ENCODE measurements around the gene SRRM1.

The SRRM1 gene

GRCh38 chr1:24605534-24606295 lies 37.4 kb upstream of the SRRM1 start:
- Histone ChIP-seq H3K4me3 (ENCODE audit: low read depth in 1 of 2, low read length in 1 of 2) (no peak overlapping the region), H3K9me3 (no peaks in the 10 kb centered on the region), H3K27ac (no peak overlapping the region), H3K4me1 (ENCODE audit: control insufficient read depth in 1 of 2, insufficient read depth in 1 of 2, low read depth in 1 of 2, low read length in 1 of 2) (no peaks in the 10 kb centered on the region), H3K36me3 (no peaks in the 10 kb centered on the region), H3K27me3 (peaks cover 20% of the 10 kb centered on the region)
- TF ChIP-seq CTCF (IDR thresholded peaks at IDR 0.05), result no peak

GRCh38 chr1:24606296-24606605 lies 36.9 kb upstream of the SRRM1 start:
- no peak for TF ChIP-seq CTCF (IDR thresholded peaks at IDR 0.05)
- H3K36me3 ChIP-seq, result no peaks in the 10 kb centered on the region
- no peaks in the 10 kb centered on the region for H3K9me3 ChIP-seq
- H3K27ac ChIP-seq, result no peak overlapping the region
- H3K27me3 ChIP-seq, result peaks cover 25% of the 10 kb centered on the region
- H3K4me1 ChIP-seq (ENCODE audit: control insufficient read depth in 1 of 2, insufficient read depth in 1 of 2, low read depth in 1 of 2, low read length in 1 of 2), result no peaks in the 10 kb centered on the region
- H3K4me3 ChIP-seq (ENCODE audit: low read depth in 1 of 2, low read length in 1 of 2), result no peak overlapping the region

GRCh38 chr1:24606621-24607020 lies 36.5 kb upstream of the SRRM1 start:
- Histone ChIP-seq H3K27me3 (peaks cover 29% of the 10 kb centered on the region), H3K4me3 (ENCODE audit: low read depth in 1 of 2, low read length in 1 of 2) (no peak overlapping the region), H3K36me3 (no peaks in the 10 kb centered on the region), H3K27ac (no peak overlapping the region), H3K9me3 (no peaks in the 10 kb centered on the region), H3K4me1 (ENCODE audit: control insufficient read depth in 1 of 2, insufficient read depth in 1 of 2, low read depth in 1 of 2, low read length in 1 of 2) (no peaks in the 10 kb centered on the region)
- no peak for TF ChIP-seq CTCF (IDR thresholded peaks at IDR 0.05)

GRCh38 chr1:24609949-24610517 lies 33.1 kb upstream of the SRRM1 start:
- Histone ChIP-seq H3K4me3 (ENCODE audit: low read depth in 1 of 2, low read length in 1 of 2) (no peak overlapping the region), H3K27ac (no peak overlapping the region), H3K27me3 (peaks cover 33% of the 10 kb centered on the region), H3K36me3 (no peaks in the 10 kb centered on the region), H3K4me1 (ENCODE audit: control insufficient read depth in 1 of 2, insufficient read depth in 1 of 2, low read depth in 1 of 2, low read length in 1 of 2) (no peaks in the 10 kb centered on the region), H3K9me3 (no peaks in the 10 kb centered on the region)
- no peak for TF ChIP-seq CTCF (IDR thresholded peaks at IDR 0.05)

- TF ChIP-seq CTCF (IDR thresholded peaks at IDR 0.05), result no peak
- Histone ChIP-seq H3K4me3 (ENCODE audit: low read depth in 1 of 2, low read length in 1 of 2) (no peak overlapping the region), H3K36me3 (no peaks in the 10 kb centered on the region), H3K9me3 (no peaks in the 10 kb centered on the region), H3K27ac (no peak overlapping the region), H3K27me3 (peaks cover 31% of the 10 kb centered on the region), H3K4me1 (ENCODE audit: control insufficient read depth in 1 of 2, insufficient read depth in 1 of 2, low read depth in 1 of 2, low read length in 1 of 2) (no peaks in the 10 kb centered on the region)
These were observed 23.7 kb upstream of the SRRM1 start for GRCh38 chr1:24619376-24619775.

All from neutrophil (primary cell).